Measurements from ENCODE around the gene C14orf132. TPM values are rescaled to one million over a fixed set of nuclear protein-coding genes. Genes with fewer than 3 reads are reported as not detected.

The C14orf132 gene
- total and polyA plus RNA-seq, 10 of the 15 experiments (the other 5 are each of a cell fraction or from before 2014, with no cell fraction given), result under 0.01 to 1.2 (median 0.03) TPM; not detected in 2

GRCh38 chr14:96086574-96087077 is 47.5 kb downstream of the C14orf132 start:
- Histone ChIP-seq H3K9ac (ENCODE audit: control insufficient read depth, insufficient read depth, low read length) (no peak overlapping the region), H3K27ac (ENCODE audit: control insufficient read depth, insufficient read depth) (no peak overlapping the region), H3K9me3 (replicated peaks; ENCODE audit: control insufficient read depth, insufficient read depth, low read length) (no peaks in the 10 kb centered on the region), H2AFZ (ENCODE audit: control insufficient read depth, low read depth, low read length) (no peak overlapping the region), H3K79me2 (ENCODE audit: control insufficient read depth, insufficient read depth, low read length) (no peaks in the 10 kb centered on the region), H3K4me2 (ENCODE audit: control insufficient read depth, insufficient read depth) (no peak overlapping the region), H3K27me3 (replicated peaks in 1 of 2; ENCODE audit: control insufficient read depth in 2 of 2, insufficient read depth in 2 of 2, low read length in 1 of 2) (peaks cover 2 to 11% of the 10 kb centered on the region in 2 experiments; a peak in 2 of 4 replicates), H4K20me1 (ENCODE audit: control insufficient read depth, insufficient read depth) (no peaks in the 10 kb centered on the region), H3K4me1 (ENCODE audit: control insufficient read depth, insufficient read depth, low read length) (no peaks in the 10 kb centered on the region), H3K36me3 (ENCODE audit: control insufficient read depth in 2 of 2, insufficient read depth in 2 of 2, low read length in 1 of 2) (no peaks in the 10 kb centered on the region), H3K4me3 (no peak overlapping the region)
- POLR2A ChIA-PET, result no interaction called here
- in situ Hi-C loops (cut with MboI) (no loop called here), intact Hi-C loops (cut with micrococcal nuclease; ENCODE audit: unreplicated experiment) (no loop called here)
- RAD21 ChIA-PET (ENCODE audit: unreplicated experiment), result no interaction called here
- DNase-seq (ENCODE audit: low read depth, low spot score), result no peak
- SMC1A ChIA-PET (ENCODE audit: uncharacterized antibody, unreplicated experiment), result interaction anchor here (2.4 kb wide), 1 partner anchor 12 kb away, joined by 9 read pairs; no protein-coding TSS in a partner anchor
- FAIRE-seq, result no peak
- no peak for ATAC-seq
- WGBS (ENCODE audit: insufficient coverage, insufficient replicate concordance, low lambda C conversion rate, missing lambda C conversion rate), result 77% methylated on average over 18 of the region's 18 CpGs
- no TSS peak for BruUV-seq (replicated peaks)
- CTCF ChIA-PET, result interaction anchor here (0.6 to 1.5 kb wide), 3 partner anchors 9 to 218 kb away, joined by 3 to 4 read pairs (median 3); no protein-coding TSS in a partner anchor
- no peak for TF ChIP-seq PAX8 (IDR thresholded peaks at IDR 0.05)
- no peak for TF ChIP-seq USF2 (IDR thresholded peaks at IDR 0.05; ENCODE audit: borderline replicate concordance, low read depth, low read length)
- TF ChIP-seq PRDM15 (CRISPR knock-in tag; IDR thresholded peaks at IDR 0.05), result no peak
- no peak for TF ChIP-seq RB1 (IDR thresholded peaks at IDR 0.05; ENCODE audit: borderline replicate concordance)
- TF ChIP-seq ASH2L (IDR thresholded peaks at IDR 0.05; ENCODE audit: borderline replicate concordance, low read depth), result no peak
- TF ChIP-seq MEF2B (IDR thresholded peaks at IDR 0.05; ENCODE audit: partially characterized antibody, poor library complexity, severe bottlenecking), result no peak
- TF ChIP-seq RAD51 (IDR thresholded peaks at IDR 0.05), result no peak
- no peak for TF ChIP-seq ETV6 (conservative IDR thresholded peaks at IDR 0.05 in 1 of 2, IDR thresholded peaks at IDR 0.05 in 1 of 2; ENCODE audit: borderline replicate concordance in 1 of 2, low read depth in 1 of 2)
- TF ChIP-seq TBL1XR1 (IDR thresholded peaks at IDR 0.05; ENCODE audit: low read depth, low read length), result no peak
- no peak for TF ChIP-seq YBX1 (IDR thresholded peaks at IDR 0.05)
- no peak for TF ChIP-seq MLLT1 (IDR thresholded peaks at IDR 0.05)
- no peak for TF ChIP-seq E2F4 (IDR thresholded peaks at IDR 0.05; ENCODE audit: low read depth, low read length)
